Mammary microvascular endothelial cell (primary cell): Measurements from ENCODE around the gene SLFN5. TPM values are rescaled to one million over a fixed set of nuclear protein-coding genes. Genes with fewer than 3 reads are reported as not detected.

Source experiments
- total RNA-seq: library from RNA; depleted of rRNA; stranded (reverse); fragments of >200 nt; gene quantifications from 2 replicates; pipeline ENCODE4 v1.2.3, GENCODE V29; 2015

Gene SLFN5
- total RNA-seq = 21.4 and 22.6 TPM in 2 replicates

DNA sequence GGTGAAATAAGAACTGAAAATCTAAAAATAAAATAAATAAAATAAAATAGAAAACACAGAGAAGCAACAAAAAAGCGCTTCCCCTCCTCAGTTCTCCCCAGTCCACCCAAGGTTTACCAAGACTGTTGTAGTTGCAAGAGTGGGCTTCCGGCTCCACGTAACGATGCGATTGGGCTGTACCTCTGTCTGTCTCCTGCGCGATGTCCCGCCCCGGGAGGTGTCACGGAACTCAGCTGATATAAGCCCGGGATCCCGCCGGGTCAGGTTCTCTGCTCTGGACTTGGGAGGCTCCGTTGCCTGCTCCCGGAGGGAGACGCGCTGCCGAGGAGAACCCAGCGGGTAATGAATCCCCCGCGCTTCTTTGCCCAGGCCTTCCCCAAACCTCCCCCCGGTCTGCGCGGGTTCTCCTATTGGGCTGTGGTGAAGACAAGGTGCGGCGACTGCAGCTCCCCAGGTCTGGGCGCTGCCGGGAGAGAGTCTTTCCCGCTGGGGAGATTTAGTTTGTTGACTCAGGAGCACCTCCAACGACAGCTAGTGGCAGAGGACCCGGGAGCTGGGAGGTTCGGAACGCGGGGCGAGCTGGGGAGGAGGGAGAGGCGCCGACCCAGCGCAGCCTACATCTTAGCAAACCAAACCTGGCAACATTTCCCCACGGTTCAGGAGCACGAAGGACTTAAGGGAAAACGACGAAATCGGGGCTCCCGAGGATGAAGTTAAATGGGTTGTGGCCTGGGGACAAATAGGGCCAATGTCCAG lies at the start of gene SLFN5:
TSS of gene SLFN5 (plus strand) at position 268 of the 756 bp plus-strand sequence. CDS start 15,619 bp downstream, outside the sequence.

GRCh38 chr17:35194001-35194400 lies 48.9 kb upstream of the SLFN5 start, which contains the start of gene SLC35G3:
Gene SLC35G3 (minus strand): TSS chr17:35194393. CDS start chr17:35194307, 86 bp downstream.

Other genes starting within 250 kb of the SLFN5 start
- gene RFFL, start 179.4 kb upstream of the SLFN5 start, total RNA-seq = 12.9 and 14.9 TPM in 2 replicates
- 10.5 and 16.7 TPM in 2 replicates for gene RAD51D, start 123.2 kb upstream of the SLFN5 start, total RNA-seq
- not detected in 2 replicates for gene FNDC8, start 121.5 kb upstream of the SLFN5 start, total RNA-seq
- 17.6 and 22.4 TPM in 2 replicates for gene NLE1, start 100.8 kb upstream of the SLFN5 start, total RNA-seq
- gene UNC45B, start 95.3 kb upstream of the SLFN5 start, total RNA-seq = not detected in 2 replicates
- not detected in 2 replicates for gene SLC35G3, start 48.7 kb upstream of the SLFN5 start, total RNA-seq
- 74.9 and 82.3 TPM in 2 replicates for gene SLFN11, start 130.5 kb downstream of the SLFN5 start, total RNA-seq
- gene SLFN12, start 189.4 kb downstream of the SLFN5 start, total RNA-seq = 29.4 and 38.2 TPM in 2 replicates
- gene SLFN13, start 205.7 kb downstream of the SLFN5 start, total RNA-seq = 3.6 and 6.2 TPM in 2 replicates